Activated T-cell treated with anti-CD3 and anti-CD28 coated beads, Interleukin-2, amount 50 U/mL, for 48 hours (primary cell): ENCODE measurements around the gene CIDEB.

Experiments
- DNase-seq, 2 experiments: peaks; one replicate each; pipeline ENCODE4 v3.0.0-alpha.2; 2020

The CIDEB gene

GRCh38 chr14:24312736-24313507 is 5.1 kb upstream of the CIDEB start:
- peak; percentile 46 to 48 for DNase-seq

GRCh38 chr14:24311837-24312615 is 4.2 kb upstream of the CIDEB start:
- no peak for DNase-seq

- DNase-seq: peak; percentile 72 to 80
Measured at GRCh38 chr14:24310646-24311604, 3.1 kb upstream of the CIDEB start, which contains the start of gene LTB4R. Gene LTB4R, plus strand, starts transcription at chr14:24311502. Its CDS starts 4,150 bp downstream, at chr14:24315652.

- no peak for DNase-seq
Measured at GRCh38 chr14:24310265-24310645, 2.5 kb upstream of the CIDEB start.

GRCh38 chr14:24309538-24310264 is 1.9 kb upstream of the CIDEB start, which contains the start of gene LTB4R2:
Gene LTB4R2, plus strand, starts transcription at chr14:24310140. Its CDS starts 525 bp downstream, at chr14:24310665.
- no peak for DNase-seq

GRCh38 chr14:24308342-24309124 is 756 bp upstream of the CIDEB start:
- no peak for DNase-seq

GRCh38 chr14:24307156-24307574 is 612 bp downstream of the CIDEB start:
- no peak for DNase-seq

GRCh38 chr14:24304019-24304387 is 3.8 kb downstream of the CIDEB start:
- no peak for DNase-seq

- DNase-seq: no peak
Measured at GRCh38 chr14:24300326-24300980, 7.3 kb downstream of the CIDEB start.

- DNase-seq: peak; percentile 96
Measured at GRCh38 chr14:24299255-24300191, 8.3 kb downstream of the CIDEB start, which contains the start of the genes DHRS1 and NOP9. Gene DHRS1, minus strand, starts transcription at chr14:24299780. Its CDS starts 674 bp downstream, at chr14:24299106. Gene NOP9, plus strand, starts transcription at chr14:24299850. Its CDS starts 105 bp downstream, at chr14:24299955.

- DNase-seq: no peak
Measured at GRCh38 chr14:24298892-24299254, 8.9 kb downstream of the CIDEB start.

- DNase-seq: no peak
Measured at GRCh38 chr14:24297190-24297964, 10.4 kb downstream of the CIDEB start.

- peak; percentile 77 to 82 for DNase-seq
Measured at GRCh38 chr14:24296341-24297157, 11.2 kb downstream of the CIDEB start.

GRCh38 chr14:24293525-24293924 is 14.3 kb downstream of the CIDEB start:
- no peak for DNase-seq

- no peak for DNase-seq
Measured at GRCh38 chr14:24292118-24292807, 15.5 kb downstream of the CIDEB start.

GRCh38 chr14:24291446-24292117 is 16.2 kb downstream of the CIDEB start:
- no peak for DNase-seq
